ENCODE data around the gene IFI44.

DNA sequence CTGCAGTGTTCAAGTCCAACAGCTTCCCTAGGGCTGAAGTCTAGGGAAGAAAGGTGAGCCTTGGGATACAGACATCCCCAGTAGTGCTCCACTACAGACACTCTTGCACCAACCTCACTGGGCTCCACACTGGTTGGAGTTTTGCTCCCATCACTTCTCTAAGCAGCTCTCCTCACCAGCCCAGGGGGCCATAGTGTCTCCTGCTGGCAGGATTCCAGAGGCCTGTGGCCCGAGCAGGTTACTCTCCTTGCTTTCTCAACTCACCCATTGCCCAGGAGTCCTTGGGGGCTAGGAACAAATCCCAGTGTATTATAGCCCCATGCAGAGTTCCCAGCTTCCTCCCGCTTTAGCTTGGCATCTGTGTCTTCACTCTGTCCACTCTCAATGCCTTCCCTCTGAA is 52.8 kb downstream of the IFI44 start:
- no peak for TF ChIP-seq TAF1 (IDR thresholded peaks at IDR 0.05; ENCODE audit: borderline replicate concordance, low read depth, low read length)
- TF ChIP-seq POLR2A (IDR thresholded peaks at IDR 0.05; ENCODE audit: low read depth, low read length) = no peak
- TF ChIP-seq POLR2AphosphoS5 (IDR thresholded peaks at IDR 0.05; ENCODE audit: low read depth, low read length) = no peak
